ENCODE results near the gene OTOP2. TPM values are rescaled to one million over a fixed set of nuclear protein-coding genes. Genes with fewer than 3 reads are reported as not detected.
A peak's percentile ranks its signal among the peaks of the same experiment; 100 is the strongest.

OTOP2 gene
- total RNA-seq, 1 experiment from 2014 or later = not detected

- no peaks in the 10 kb centered on the region for H3K9me3 Mint-ChIP-seq
- ChIA-PET CTCF (interaction anchor here (0.5 to 2.8 kb wide), 8 partner anchors 11 to 69 kb away, joined by 3 to 12 read pairs (median 4); partner anchors contain the start of genes FDXR and OTOP2), POLR2A (no interaction called here)
- DNase-seq (ENCODE audit: low spot score) = no peak
- TF ChIP-seq JAZF1 (CRISPR knock-in tag; IDR thresholded peaks at IDR 0.05) = no peak
- no peak for TF ChIP-seq ELF4 (CRISPR knock-in tag; IDR thresholded peaks at IDR 0.05; ENCODE audit: low read depth)
- TF ChIP-seq, protein P1, sequence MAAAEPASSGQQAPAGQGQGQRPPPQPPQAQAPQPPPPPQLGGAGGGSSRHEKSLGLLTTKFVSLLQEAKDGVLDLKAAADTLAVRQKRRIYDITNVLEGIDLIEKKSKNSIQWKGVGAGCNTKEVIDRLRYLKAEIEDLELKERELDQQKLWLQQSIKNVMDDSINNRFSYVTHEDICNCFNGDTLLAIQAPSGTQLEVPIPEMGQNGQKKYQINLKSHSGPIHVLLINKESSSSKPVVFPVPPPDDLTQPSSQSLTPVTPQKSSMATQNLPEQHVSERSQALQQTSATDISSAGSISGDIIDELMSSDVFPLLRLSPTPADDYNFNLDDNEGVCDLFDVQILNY (CRISPR knock-in tag; IDR thresholded peaks at IDR 0.05) = no peak
- no peak for TF ChIP-seq FOXK1 (CRISPR knock-in tag; IDR thresholded peaks at IDR 0.05)
- no peak for TF ChIP-seq CREM (CRISPR knock-in tag; IDR thresholded peaks at IDR 0.05)
- no peak for TF ChIP-seq ZNF121 (CRISPR knock-in tag; IDR thresholded peaks at IDR 0.05)
- no peak for TF ChIP-seq NR3C1 (CRISPR knock-in tag; conservative IDR thresholded peaks at IDR 0.05; ENCODE audit: low read depth)
- TF ChIP-seq, protein P2, sequence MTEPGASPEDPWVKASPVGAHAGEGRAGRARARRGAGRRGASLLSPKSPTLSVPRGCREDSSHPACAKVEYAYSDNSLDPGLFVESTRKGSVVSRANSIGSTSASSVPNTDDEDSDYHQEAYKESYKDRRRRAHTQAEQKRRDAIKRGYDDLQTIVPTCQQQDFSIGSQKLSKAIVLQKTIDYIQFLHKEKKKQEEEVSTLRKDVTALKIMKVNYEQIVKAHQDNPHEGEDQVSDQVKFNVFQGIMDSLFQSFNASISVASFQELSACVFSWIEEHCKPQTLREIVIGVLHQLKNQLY (CRISPR knock-in tag; IDR thresholded peaks at IDR 0.05) = no peak
- no peak for TF ChIP-seq OVOL2 (CRISPR knock-in tag; IDR thresholded peaks at IDR 0.05; ENCODE audit: borderline replicate concordance)
- no peak for TF ChIP-seq ESRRA (CRISPR knock-in tag; IDR thresholded peaks at IDR 0.05; ENCODE audit: borderline replicate concordance)
- no peak for TF ChIP-seq CBFB (CRISPR knock-in tag; IDR thresholded peaks at IDR 0.05; ENCODE audit: low read depth)
- no peak for TF ChIP-seq SMAD3 (CRISPR knock-in tag; IDR thresholded peaks at IDR 0.05; ENCODE audit: borderline replicate concordance)
- no peak for TF ChIP-seq NR2C2 (CRISPR knock-in tag; IDR thresholded peaks at IDR 0.05)
- no peak for TF ChIP-seq NFE2L1 (CRISPR knock-in tag; IDR thresholded peaks at IDR 0.05)
- TF ChIP-seq ZNF317 (CRISPR knock-in tag; IDR thresholded peaks at IDR 0.05; ENCODE audit: borderline replicate concordance, low read depth) = no peak
- no peak for TF ChIP-seq TP53 (CRISPR knock-in tag; IDR thresholded peaks at IDR 0.05)
- no peak for TF ChIP-seq ZNF423 (CRISPR knock-in tag; IDR thresholded peaks at IDR 0.05)
- TF ChIP-seq, protein P3, sequence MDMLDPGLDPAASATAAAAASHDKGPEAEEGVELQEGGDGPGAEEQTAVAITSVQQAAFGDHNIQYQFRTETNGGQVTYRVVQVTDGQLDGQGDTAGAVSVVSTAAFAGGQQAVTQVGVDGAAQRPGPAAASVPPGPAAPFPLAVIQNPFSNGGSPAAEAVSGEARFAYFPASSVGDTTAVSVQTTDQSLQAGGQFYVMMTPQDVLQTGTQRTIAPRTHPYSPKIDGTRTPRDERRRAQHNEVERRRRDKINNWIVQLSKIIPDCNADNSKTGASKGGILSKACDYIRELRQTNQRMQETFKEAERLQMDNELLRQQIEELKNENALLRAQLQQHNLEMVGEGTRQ (CRISPR knock-in tag; IDR thresholded peaks at IDR 0.05) = no peak
- no peak for TF ChIP-seq ZBTB21 (CRISPR knock-in tag; IDR thresholded peaks at IDR 0.05; ENCODE audit: borderline replicate concordance)
- no peaks in the 10 kb centered on the region for H3K36me3 Mint-ChIP-seq
- peak overlapping the region; percentile 66 for H3K4me3 Mint-ChIP-seq
- no peak for ATAC-seq
- H3K27ac Mint-ChIP-seq = no peak overlapping the region
- peaks cover 10% of the 10 kb centered on the region for H3K4me1 Mint-ChIP-seq
- H3K27me3 Mint-ChIP-seq (ENCODE audit: low read depth) = peaks cover 69% of the 10 kb centered on the region
Measured at GRCh38 chr17:74892013-74892841, 31.8 kb upstream of the OTOP2 start.

DNA sequence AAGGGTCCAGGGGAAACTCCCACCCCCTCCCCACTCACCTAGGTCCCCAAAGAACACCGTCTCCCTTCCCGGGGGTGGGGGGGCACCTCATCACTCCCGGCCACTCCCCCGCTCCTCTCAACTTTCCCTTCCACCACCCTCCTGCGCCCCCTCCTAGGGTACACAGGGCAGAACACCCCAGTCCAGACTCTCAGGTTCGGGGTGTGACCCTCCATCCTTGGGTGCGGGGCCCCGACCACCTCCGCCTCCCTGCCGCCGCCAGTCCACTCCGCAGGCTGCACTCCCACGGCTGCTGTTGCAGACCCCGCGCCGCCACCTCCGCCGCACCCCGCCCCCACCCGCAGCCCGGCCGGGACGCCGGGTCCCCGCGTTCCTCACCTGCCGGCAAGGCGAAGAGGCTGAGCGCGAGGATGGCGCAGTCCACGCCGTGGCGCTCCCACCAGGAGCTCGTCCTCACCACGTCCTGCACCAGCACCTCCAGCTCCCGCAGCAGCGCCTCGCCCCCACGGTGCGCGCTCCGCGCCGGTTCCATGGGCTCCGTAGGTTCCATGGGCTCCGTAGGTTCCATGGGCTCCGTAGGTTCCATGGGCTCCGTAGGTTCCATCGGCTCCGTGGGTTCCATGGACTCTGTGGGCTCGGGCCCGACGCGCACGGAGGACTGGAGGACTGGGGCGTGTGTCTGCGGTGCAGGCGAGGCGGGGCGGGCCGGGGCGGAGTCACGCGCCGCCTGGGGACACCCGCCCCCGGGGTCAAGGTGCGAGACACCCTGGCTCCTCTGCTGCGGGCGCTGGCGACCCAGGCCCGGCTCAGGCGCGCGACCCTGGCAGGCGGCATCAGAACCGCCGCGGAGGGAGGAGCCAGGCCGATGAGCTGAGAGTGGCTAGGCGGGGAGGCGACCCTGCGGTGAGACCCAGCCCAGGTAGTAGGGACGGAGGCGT lies 30.8 kb upstream of the OTOP2 start, which contains the start of gene FADS6:
Gene FADS6 (minus strand): TSS at position 660 of the 938 bp plus-strand sequence. CDS start 38 bp downstream, at position 622.
- Mint-ChIP-seq H3K9me3 (no peaks in the 10 kb centered on the region), H3K36me3 (no peaks in the 10 kb centered on the region), H3K4me3 (peak within 1 kb of the TSS; percentile 78), H3K27me3 (ENCODE audit: low read depth) (peaks cover 69% of the 10 kb centered on the region), H3K27ac (no peak within 1 kb of the TSS), H3K4me1 (peaks cover 10% of the 10 kb centered on the region)
- POLR2A ChIA-PET = no interaction called here
- CTCF ChIA-PET = interaction anchor here (0.7 to 2.8 kb wide), 12 partner anchors 20 to 79 kb away, joined by 3 to 12 read pairs (median 4); partner anchors contain the start of genes FDXR, HID1 and OTOP2
- peak; percentile 41 for DNase-seq (ENCODE audit: low spot score)
- ATAC-seq = peak; percentile 76
- TF ChIP-seq ZNF138 (CRISPR knock-in tag; conservative IDR thresholded peaks at IDR 0.05) = 0 out of 2 replicates have a peak, but pooled peaks have one; percentile 60
- TF ChIP-seq, protein P4, sequence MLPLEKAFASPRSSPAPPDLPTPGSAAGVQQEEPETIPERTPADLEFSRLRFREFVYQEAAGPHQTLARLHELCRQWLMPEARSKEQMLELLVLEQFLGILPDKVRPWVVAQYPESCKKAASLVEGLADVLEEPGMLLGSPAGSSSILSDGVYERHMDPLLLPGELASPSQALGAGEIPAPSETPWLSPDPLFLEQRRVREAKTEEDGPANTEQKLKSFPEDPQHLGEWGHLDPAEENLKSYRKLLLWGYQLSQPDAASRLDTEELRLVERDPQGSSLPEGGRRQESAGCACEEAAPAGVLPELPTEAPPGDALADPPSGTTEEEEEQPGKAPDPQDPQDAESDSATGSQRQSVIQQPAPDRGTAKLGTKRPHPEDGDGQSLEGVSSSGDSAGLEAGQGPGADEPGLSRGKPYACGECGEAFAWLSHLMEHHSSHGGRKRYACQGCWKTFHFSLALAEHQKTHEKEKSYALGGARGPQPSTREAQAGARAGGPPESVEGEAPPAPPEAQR (CRISPR knock-in tag; IDR thresholded peaks at IDR 0.05) = no peak
- peak; percentile 59; the same call in 1 of the 2 replicates for TF ChIP-seq MAX (CRISPR knock-in tag; IDR thresholded peaks at IDR 0.05)
- 0 out of 2 replicates have a peak, but pooled peaks have one; percentile 31 for TF ChIP-seq CREM (CRISPR knock-in tag; IDR thresholded peaks at IDR 0.05)
- TF ChIP-seq ZNF219 (CRISPR knock-in tag; IDR thresholded peaks at IDR 0.05; ENCODE audit: borderline replicate concordance) = no peak
- TF ChIP-seq, protein P5, sequence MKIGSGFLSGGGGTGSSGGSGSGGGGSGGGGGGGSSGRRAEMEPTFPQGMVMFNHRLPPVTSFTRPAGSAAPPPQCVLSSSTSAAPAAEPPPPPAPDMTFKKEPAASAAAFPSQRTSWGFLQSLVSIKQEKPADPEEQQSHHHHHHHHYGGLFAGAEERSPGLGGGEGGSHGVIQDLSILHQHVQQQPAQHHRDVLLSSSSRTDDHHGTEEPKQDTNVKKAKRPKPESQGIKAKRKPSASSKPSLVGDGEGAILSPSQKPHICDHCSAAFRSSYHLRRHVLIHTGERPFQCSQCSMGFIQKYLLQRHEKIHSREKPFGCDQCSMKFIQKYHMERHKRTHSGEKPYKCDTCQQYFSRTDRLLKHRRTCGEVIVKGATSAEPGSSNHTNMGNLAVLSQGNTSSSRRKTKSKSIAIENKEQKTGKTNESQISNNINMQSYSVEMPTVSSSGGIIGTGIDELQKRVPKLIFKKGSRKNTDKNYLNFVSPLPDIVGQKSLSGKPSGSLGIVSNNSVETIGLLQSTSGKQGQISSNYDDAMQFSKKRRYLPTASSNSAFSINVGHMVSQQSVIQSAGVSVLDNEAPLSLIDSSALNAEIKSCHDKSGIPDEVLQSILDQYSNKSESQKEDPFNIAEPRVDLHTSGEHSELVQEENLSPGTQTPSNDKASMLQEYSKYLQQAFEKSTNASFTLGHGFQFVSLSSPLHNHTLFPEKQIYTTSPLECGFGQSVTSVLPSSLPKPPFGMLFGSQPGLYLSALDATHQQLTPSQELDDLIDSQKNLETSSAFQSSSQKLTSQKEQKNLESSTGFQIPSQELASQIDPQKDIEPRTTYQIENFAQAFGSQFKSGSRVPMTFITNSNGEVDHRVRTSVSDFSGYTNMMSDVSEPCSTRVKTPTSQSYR (CRISPR knock-in tag; IDR thresholded peaks at IDR 0.05) = 0 out of 2 replicates have a peak, but pooled peaks have one; percentile 45
- TF ChIP-seq USF1 (CRISPR knock-in tag; IDR thresholded peaks at IDR 0.05) = no peak
- peak; percentile 96 for TF ChIP-seq ZNF121 (CRISPR knock-in tag; IDR thresholded peaks at IDR 0.05)
